WTC11 (cell line): ENCODE measurements around the gene GPR157. TPM values are rescaled to one million over a fixed set of nuclear protein-coding genes. Genes with fewer than 3 reads are reported as not detected.

Source experiments
- ATAC-seq: fragments of 200-7000 bp; cut with Tn5 transposase; 2 replicates; pipeline ENCODE4 v1.10.0; 2021; ENCODE audit warnings: mild to moderate bottlenecking, moderate library complexity
- CTCF ChIA-PET: fragments of 300-600 bp; sonication (Branson Sonifier 250); formaldehyde crosslinking; loops from one replicate; lab custom pipeline; 2021; ENCODE audit warnings: antibody characterized with exemption; lab: Charles Lee
- POLR2A ChIA-PET: fragments of 350-600 bp; sonication (Branson Sonifier 250); formaldehyde crosslinking; loops from one replicate; lab custom pipeline; 2021; ENCODE audit warnings: antibody characterized with exemption; lab: Charles Lee
- DNase-seq: peaks from one replicate; pipeline ENCODE4 v3.0.0; 2021; ENCODE audit warnings: low spot score
- H3K27ac Mint-ChIP-seq: 2 replicates; pipeline ENCODE4 v1.8.0; 2021; ENCODE audit warnings: mixed read lengths
- H3K27me3 Mint-ChIP-seq: 2 replicates; pipeline ENCODE4 v1.8.0; 2021; ENCODE audit warnings: low read depth, mild to moderate bottlenecking, moderate library complexity, mixed read lengths
- H3K36me3 Mint-ChIP-seq: 2 replicates; pipeline ENCODE4 v1.8.0; 2021; ENCODE audit warnings: mixed read lengths
- H3K4me1 Mint-ChIP-seq: 2 replicates; pipeline ENCODE4 v1.8.0; 2022; ENCODE audit warnings: mixed read lengths
- H3K4me3 Mint-ChIP-seq: 2 replicates; pipeline ENCODE4 v1.8.0; 2021; ENCODE audit warnings: mild to moderate bottlenecking, moderate library complexity, mixed read lengths
- H3K9me3 Mint-ChIP-seq: 2 replicates; pipeline ENCODE4 v1.8.0; 2021; ENCODE audit warnings: mixed read lengths
- AR ChIP-seq: fragments of 250-450 bp; sonication (Bioruptor Pico); IDR thresholded peaks from 2 replicates; pipeline ENCODE4 v1.9.0; 2021; ENCODE audit warnings: mild to moderate bottlenecking
- FOXK1 ChIP-seq: sonication (generic); formaldehyde crosslinking; IDR thresholded peaks from 2 replicates; pipeline ENCODE4 v1.8.0; 2022; ENCODE audit warnings: mild to moderate bottlenecking, moderate library complexity, missing genetic modification reagents
- HMGA2 ChIP-seq: fragments of 250-450 bp; sonication (Bioruptor Pico); IDR thresholded peaks from 2 replicates; pipeline ENCODE4 v1.4.0; 2021; ENCODE audit warnings: mild to moderate bottlenecking, moderate library complexity
- HMGXB4 ChIP-seq: sonication (generic); formaldehyde crosslinking; IDR thresholded peaks from 2 replicates; pipeline ENCODE4 v1.8.1; 2023; ENCODE audit warnings: mild to moderate bottlenecking, moderate library complexity, missing genetic modification reagents
- JUN ChIP-seq: sonication (generic); formaldehyde crosslinking; IDR thresholded peaks from 2 replicates; pipeline ENCODE4 v1.8.0; 2023; ENCODE audit warnings: mild to moderate bottlenecking, missing genetic modification reagents
- OVOL2 ChIP-seq: fragments of 250-450 bp; sonication (Bioruptor Pico); IDR thresholded peaks from 2 replicates; pipeline ENCODE4 v1.9.0; 2021; ENCODE audit warnings: mild to moderate bottlenecking, borderline replicate concordance
- PRDM15 ChIP-seq: sonication (generic); formaldehyde crosslinking; IDR thresholded peaks from 2 replicates; pipeline ENCODE4 v1.8.0; 2022; ENCODE audit warnings: missing genetic modification reagents
- RORB ChIP-seq: fragments of 250-450 bp; sonication (Bioruptor Pico); IDR thresholded peaks from 2 replicates; pipeline ENCODE4 v1.9.0; 2021; ENCODE audit warnings: mild to moderate bottlenecking
- SMAD3 ChIP-seq: sonication (generic); formaldehyde crosslinking; IDR thresholded peaks from 2 replicates; pipeline ENCODE4 v1.8.0; 2022; ENCODE audit warnings: missing genetic modification reagents, mild to moderate bottlenecking, borderline replicate concordance
- SP1 ChIP-seq: sonication (generic); formaldehyde crosslinking; conservative IDR thresholded peaks from 2 replicates; pipeline ENCODE4 v1.8.1; 2022; ENCODE audit warnings: missing genetic modification reagents
- TP53 ChIP-seq: sonication (generic); formaldehyde crosslinking; IDR thresholded peaks from 2 replicates; pipeline ENCODE4 v1.8.1; 2023; ENCODE audit warnings: mild to moderate bottlenecking, missing genetic modification reagents
- ZBTB43 ChIP-seq: sonication (generic); formaldehyde crosslinking; IDR thresholded peaks from 2 replicates; pipeline ENCODE4 v1.8.1; 2023; ENCODE audit warnings: mild to moderate bottlenecking, missing genetic modification reagents
- ZNF121 ChIP-seq: sonication (generic); formaldehyde crosslinking; IDR thresholded peaks from 2 replicates; pipeline ENCODE4 v1.8.0; 2023; ENCODE audit warnings: missing genetic modification reagents
- ZNF138 ChIP-seq: sonication (generic); formaldehyde crosslinking; conservative IDR thresholded peaks from 2 replicates; pipeline ENCODE4 v1.8.1; 2022; ENCODE audit warnings: mild to moderate bottlenecking, moderate library complexity, missing genetic modification reagents
- ZNF232 ChIP-seq: sonication (generic); formaldehyde crosslinking; IDR thresholded peaks from 2 replicates; pipeline ENCODE4 v1.8.0; 2022; ENCODE audit warnings: mild to moderate bottlenecking, missing genetic modification reagents
- ZNF396 ChIP-seq: fragments of 250-450 bp; sonication (Bioruptor Pico); IDR thresholded peaks from 2 replicates; pipeline ENCODE4 v1.8.0; 2021; ENCODE audit warnings: mild to moderate bottlenecking, moderate library complexity, borderline replicate concordance
- ZNF425 ChIP-seq: fragments of 250-450 bp; sonication (Bioruptor Pico); conservative IDR thresholded peaks from 2 replicates; pipeline ENCODE4 v1.9.0; 2021; ENCODE audit warnings: mild to moderate bottlenecking
- total RNA-seq: library from RNA; stranded (reverse); gene quantifications from 3 replicates; pipeline ENCODE4 v1.2.3, GENCODE V29; 2021

The GPR157 gene
- total RNA-seq, 1 experiment from 2014 or later: 6.0 TPM

- no peak for TF ChIP-seq AR (CRISPR knock-in tag)
- no peak for TF ChIP-seq ZBTB43 (CRISPR knock-in tag)
Measured at GRCh38 chr1:9057851-9058250, 71.1 kb downstream of the GPR157 start (continued).

GRCh38 chr1:9052272-9053049, 76.4 kb downstream of the GPR157 start:
- H3K27ac Mint-ChIP-seq: no peak overlapping the region; the same call in 1 of the 2 replicates
- H3K4me1 Mint-ChIP-seq: peaks cover 17% of the 10 kb centered on the region
- no peaks in the 10 kb centered on the region; the same call in 1 of the 2 replicates for H3K27me3 Mint-ChIP-seq
- no peak for ATAC-seq
- H3K4me3 Mint-ChIP-seq: no peak overlapping the region
- TF ChIP-seq TP53 (no peak), PRDM15 (no peak), ZNF425 (CRISPR knock-in tag) (no peak), FOXK1 (no peak), HMGXB4 (CRISPR knock-in tag) (no peak), ZNF121 (CRISPR knock-in tag) (peak; percentile 88), ZNF396 (CRISPR knock-in tag) (no peak), HMGA2 (peak; percentile 70; the same call in 1 of the 2 replicates), ZNF232 (CRISPR knock-in tag) (no peak), SMAD3 (no peak), ZNF138 (no peak), JUN (no peak), OVOL2 (no peak), RORB (no peak), SP1 (no peak)
- DNase-seq: no peak
- H3K9me3 Mint-ChIP-seq: no peaks in the 10 kb centered on the region
- POLR2A ChIA-PET: no interaction called here
- H3K36me3 Mint-ChIP-seq: no peaks in the 10 kb centered on the region
- CTCF ChIA-PET: no interaction called here
